Naive thymus-derived CD8-positive, alpha-beta T cell (primary cell): ENCODE measurements around the gene TCHP. TPM values are rescaled to one million over a fixed set of nuclear protein-coding genes. Genes with fewer than 3 reads are reported as not detected.
"Not testable (repeated sequence)": the region's sequence is repeated elsewhere in the genome, so short reads cannot be mapped to it uniquely, and the experiment has no call there.

Source experiments
- ATAC-seq, 2 donors: fragments of 150-1000 bp; cut with Tn5 transposase in 1 of 2; sonication (Bioruptor Pico), chemical (Tn5 transposase) in 1 of 2; 1 replicate in 1 of 2; 2 replicates in 1 of 2; pipeline ENCODE4 v1.10.0; 2021; ENCODE audit warnings: mild to moderate bottlenecking in 2 of 2, moderate library complexity in 2 of 2
- POLR2A ChIA-PET: fragments of 350-600 bp; sonication (Branson Sonifier 250); formaldehyde crosslinking; loops from one replicate; lab custom pipeline; 2021; ENCODE audit warnings: antibody characterized with exemption; lab: Charles Lee
- DNase-seq, 10 donors: peaks; one replicate each; pipeline versions ENCODE4 v3.0.0 to v3.0.0-alpha.2; 2020 to 2022
- H3K27ac Mint-ChIP-seq, 10 donors: one replicate each; pipeline ENCODE4 v1.8.0; 2020 to 2022; ENCODE audit warnings: mild to moderate bottlenecking in 10 of 10, mixed read lengths in 10 of 10, moderate library complexity in 4 of 10, inconsistent platforms in 1 of 10
- H3K27me3 Mint-ChIP-seq, 5 donors: one replicate each; pipeline ENCODE4 v1.8.0; 2021 to 2022; ENCODE audit warnings: mixed read lengths in 5 of 5
- H3K36me3 Mint-ChIP-seq, 3 donors: one replicate each; pipeline ENCODE4 v1.8.0; 2020 to 2022; ENCODE audit warnings: mixed read lengths in 3 of 3, mild to moderate bottlenecking in 2 of 3, inconsistent platforms in 1 of 3
- H3K4me1 Mint-ChIP-seq, 4 donors: one replicate each; pipeline ENCODE4 v1.8.0; 2021 to 2022; ENCODE audit warnings: mixed read lengths in 4 of 4
- H3K4me3 Mint-ChIP-seq, 10 donors: one replicate each; pipeline ENCODE4 v1.8.0; 2020 to 2022; ENCODE audit warnings: mild to moderate bottlenecking in 10 of 10, mixed read lengths in 10 of 10, moderate library complexity in 6 of 10, inconsistent platforms in 1 of 10
- H3K9me3 Mint-ChIP-seq, 9 donors: one replicate each; pipeline ENCODE4 v1.8.0; 2020 to 2022; ENCODE audit warnings: mixed read lengths in 9 of 9, mild to moderate bottlenecking in 3 of 9, inconsistent platforms in 1 of 9, moderate library complexity in 1 of 9
- polyA plus RNA-seq, 3 donors: library from polyadenylated mRNA; unstranded; fragments of 300-500 nt; fragmentation: Illumina TruSeq; gene quantifications; one replicate each; pipeline ENCODE4 v1.2.3, GENCODE V29; 2021
- total RNA-seq, 8 experiments: library from RNA in 2 of 8; stranded (reverse) in 2 of 8; gene quantifications; one replicate each; pipeline ENCODE4 v1.2.3 and lab custom pipeline; 2021 to 2026

Gene TCHP
- total and polyA plus RNA-seq, 5 experiments from 2014 or later: 6.7 to 39.1 (median 11.1) TPM

GRCh38 chr12:109896188-109896587 lies 3.9 kb upstream of the TCHP start:
- POLR2A ChIA-PET: no interaction called here
- Mint-ChIP-seq H3K36me3 (no peaks in the 10 kb centered on the region), H3K4me1 (peaks cover 10 to 34% (median 34%) of the 10 kb centered on the region in 4 donors), H3K4me3 (no peak overlapping the region), H3K27ac (no peak overlapping the region), H3K9me3 (no peaks in the 10 kb centered on the region), H3K27me3 (no peaks in the 10 kb centered on the region)
- ATAC-seq: no peak
- no peak for DNase-seq

GRCh38 chr12:109897029-109897428 lies 3.0 kb upstream of the TCHP start:
- POLR2A ChIA-PET: interaction anchor here (0.7 kb wide), 1 partner anchor 302 kb away, joined by 3 read pairs; no protein-coding TSS in a partner anchor
- Mint-ChIP-seq H3K4me3 (no peak overlapping the region), H3K27me3 (no peaks in the 10 kb centered on the region), H3K4me1 (peaks cover 15 to 42% (median 40%) of the 10 kb centered on the region in 4 donors), H3K36me3 (no peaks in the 10 kb centered on the region), H3K9me3 (no peaks in the 10 kb centered on the region), H3K27ac (peak overlapping the region in 1 of 10 donors; percentile 53)
- DNase-seq: no peak
- no peak for ATAC-seq

GRCh38 chr12:109899345-109899744 lies 729 bp upstream of the TCHP start:
- not testable (repeated sequence) for DNase-seq, H3K27me3 Mint-ChIP-seq, ATAC-seq, H3K9me3 Mint-ChIP-seq
- H3K4me3 Mint-ChIP-seq: peak overlapping the region; percentile 22 to 97 (median 94)
- peak overlapping the region in 8 of 10 donors; percentile 50 to 99 (median 96) for H3K27ac Mint-ChIP-seq
- POLR2A ChIA-PET: interaction anchor here (0.5 to 0.7 kb wide), 2 partner anchors 116 to 1312 kb away, joined by 3 to 4 read pairs; no protein-coding TSS in a partner anchor
- H3K4me1 Mint-ChIP-seq: peaks cover 14 to 32% (median 26%) of the 10 kb centered on the region in 4 donors
- H3K36me3 Mint-ChIP-seq: peaks cover 0 to 14% (median 1%) of the 10 kb centered on the region in 3 donors

- Mint-ChIP-seq H3K4me1 (peaks cover 16 to 32% (median 26%) of the 10 kb centered on the region in 4 donors), H3K9me3 (no peaks in the 10 kb centered on the region), H3K27ac (peak overlapping the region; percentile 92 to 98 (median 94)), H3K4me3 (peak overlapping the region; percentile 92 to 97 (median 95)), H3K36me3 (peaks cover 6 to 31% (median 13%) of the 10 kb centered on the region in 3 donors), H3K27me3 (no peaks in the 10 kb centered on the region)
- POLR2A ChIA-PET: interaction anchor here (0.6 to 1.4 kb wide), 6 partner anchors 11 to 98 kb away, joined by 3 to 4 read pairs (median 3); partner anchors contain the start of gene ANKRD13A
- peak in 1 of 2 donors; percentile 5 for ATAC-seq
- DNase-seq: peak in 1 of 10 donors; percentile 8
Observed at GRCh38 chr12:109900752-109901580, 892 bp downstream of the TCHP start.

- Mint-ChIP-seq H3K36me3 (peaks cover 6 to 50% (median 18%) of the 10 kb centered on the region in 3 donors), H3K4me1 (peaks cover 18 to 32% (median 26%) of the 10 kb centered on the region in 4 donors), H3K9me3 (no peaks in the 10 kb centered on the region), H3K27ac (peak overlapping the region in 2 of 10 donors; percentile 43 to 76), H3K27me3 (no peaks in the 10 kb centered on the region), H3K4me3 (no peak overlapping the region)
- POLR2A ChIA-PET: no interaction called here
- ATAC-seq (no peak), DNase-seq (no peak)
Observed at GRCh38 chr12:109902891-109903418, 2.9 kb downstream of the TCHP start.

- peaks cover 15 to 23% (median 19%) of the 10 kb centered on the region in 4 donors for H3K4me1 Mint-ChIP-seq
- peak overlapping the region in 1 of 10 donors; percentile 53 for H3K27ac Mint-ChIP-seq
- H3K27me3 Mint-ChIP-seq: no peaks in the 10 kb centered on the region
- H3K4me3 Mint-ChIP-seq: no peak overlapping the region
- H3K36me3 Mint-ChIP-seq: peaks cover 6 to 62% (median 23%) of the 10 kb centered on the region in 3 donors
- DNase-seq (no peak), ATAC-seq (no peak)
- H3K9me3 Mint-ChIP-seq: no peaks in the 10 kb centered on the region
- POLR2A ChIA-PET: interaction anchor here (0.7 kb wide), 1 partner anchor 9 kb away, joined by 3 read pairs; no protein-coding TSS in a partner anchor
Observed at GRCh38 chr12:109905301-109905700, 5.2 kb downstream of the TCHP start.

- POLR2A ChIA-PET: no interaction called here
- peaks cover 0 to 2% (median 0%) of the 10 kb centered on the region in 4 donors for H3K4me1 Mint-ChIP-seq
Observed at GRCh38 chr12:109910254-109910968, 10.3 kb downstream of the TCHP start.

GRCh38 chr12:109910969-109911348 lies 10.9 kb downstream of the TCHP start:
- H3K27me3 Mint-ChIP-seq: no peaks in the 10 kb centered on the region
- H3K4me1 Mint-ChIP-seq: peaks cover 0 to 2% (median 0%) of the 10 kb centered on the region in 4 donors
- no peak overlapping the region for H3K4me3 Mint-ChIP-seq
- DNase-seq (no peak), ATAC-seq (no peak)
- POLR2A ChIA-PET: interaction anchor here (1.3 kb wide), 1 partner anchor 10 kb away, joined by 3 read pairs; no protein-coding TSS in a partner anchor
- H3K9me3 Mint-ChIP-seq: no peaks in the 10 kb centered on the region
- H3K27ac Mint-ChIP-seq: peak overlapping the region in 1 of 10 donors; percentile 7
- peaks cover 0 to 82% (median 25%) of the 10 kb centered on the region in 3 donors for H3K36me3 Mint-ChIP-seq

More at GRCh38 chr12:109910254-109910968, 10.3 kb downstream of the TCHP start:
- H3K36me3 Mint-ChIP-seq: peaks cover 0 to 82% (median 24%) of the 10 kb centered on the region in 3 donors
- no peak for ATAC-seq
- H3K9me3 Mint-ChIP-seq: no peaks in the 10 kb centered on the region
- H3K27ac Mint-ChIP-seq: peak overlapping the region in 1 of 10 donors; percentile 7
- DNase-seq: no peak
- no peaks in the 10 kb centered on the region for H3K27me3 Mint-ChIP-seq
- H3K4me3 Mint-ChIP-seq: no peak overlapping the region

- Mint-ChIP-seq H3K4me3 (no peak overlapping the region), H3K4me1 (no peaks in the 10 kb centered on the region), H3K36me3 (peaks cover 0 to 82% (median 32%) of the 10 kb centered on the region in 3 donors), H3K27me3 (no peaks in the 10 kb centered on the region), H3K9me3 (no peaks in the 10 kb centered on the region), H3K27ac (peak overlapping the region in 3 of 10 donors; percentile 53 to 70 (median 70))
- DNase-seq: no peak
- POLR2A ChIA-PET: no interaction called here
- no peak for ATAC-seq
Observed at GRCh38 chr12:109912855-109913321, 12.8 kb downstream of the TCHP start.

- DNase-seq (no peak), ATAC-seq (no peak)
- H3K4me3 Mint-ChIP-seq: no peak overlapping the region
- peaks cover 0 to 85% (median 33%) of the 10 kb centered on the region in 3 donors for H3K36me3 Mint-ChIP-seq
- H3K27ac Mint-ChIP-seq: peak overlapping the region in 1 of 10 donors; percentile 49
- no peaks in the 10 kb centered on the region for H3K27me3 Mint-ChIP-seq
- no peaks in the 10 kb centered on the region for H3K9me3 Mint-ChIP-seq
- POLR2A ChIA-PET: interaction anchor here (0.6 kb wide), 1 partner anchor 517 kb away, joined by 3 read pairs; no protein-coding TSS in a partner anchor
- H3K4me1 Mint-ChIP-seq: no peaks in the 10 kb centered on the region
Observed at GRCh38 chr12:109914461-109914860, 14.4 kb downstream of the TCHP start.

- Mint-ChIP-seq H3K27me3 (no peaks in the 10 kb centered on the region), H3K27ac (peak overlapping the region in 3 of 10 donors; percentile 48 to 75 (median 67)), H3K4me1 (no peaks in the 10 kb centered on the region), H3K9me3 (no peaks in the 10 kb centered on the region), H3K4me3 (no peak overlapping the region), H3K36me3 (peaks cover 0 to 95% (median 35%) of the 10 kb centered on the region in 3 donors)
- DNase-seq (no peak), ATAC-seq (no peak)
- POLR2A ChIA-PET: no interaction called here
Observed at GRCh38 chr12:109915171-109916040, 15.3 kb downstream of the TCHP start.
